GM19328 (cell line): ENCODE data around the gene CALML6.
"Not testable (repeated sequence)": the region's sequence is repeated elsewhere in the genome, so short reads cannot be mapped to it uniquely, and the experiment has no call there.

Experiments
- ATAC-seq: cut with Tn5 transposase; IDR thresholded peaks from one replicate; pipeline ENCODE4 v1.9.1; 2021; ENCODE audit warnings: mild to moderate bottlenecking, moderate library complexity; ENCODE audit not compliant: unreplicated experiment

The CALML6 gene

DNA sequence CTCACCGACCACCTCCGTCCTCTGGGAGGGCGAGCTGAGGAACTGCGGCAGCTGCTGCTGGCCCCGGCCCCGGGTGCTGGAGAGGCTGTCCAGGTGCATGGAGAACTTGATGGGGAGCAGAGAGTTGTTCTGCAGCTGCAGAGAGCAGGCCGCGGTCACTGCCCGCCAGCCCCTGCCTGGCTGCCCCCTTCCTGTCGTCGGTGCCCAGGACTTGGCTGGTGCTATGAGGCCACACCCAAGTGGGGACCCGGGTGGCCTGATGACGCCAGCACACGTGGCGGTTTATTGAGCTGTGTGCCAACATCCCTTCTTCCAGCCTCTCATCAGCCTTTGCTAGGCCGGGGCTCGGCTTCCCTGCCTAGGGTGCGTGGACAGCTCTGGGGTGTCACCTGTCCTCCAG lies 9.3 kb downstream of the CALML6 start:
- no peak for ATAC-seq

- no peak for ATAC-seq
These were observed 9.8 kb downstream of the CALML6 start for GRCh38 chr1:1924849-1925248.

GRCh38 chr1:1925437-1926345 lies 10.6 kb downstream of the CALML6 start:
- no peak for ATAC-seq

- ATAC-seq, result no peak
These were observed 11.3 kb downstream of the CALML6 start for GRCh38 chr1:1926346-1926811.

GRCh38 chr1:1926886-1927660 lies 12.0 kb downstream of the CALML6 start:
- ATAC-seq, result no peak

DNA sequence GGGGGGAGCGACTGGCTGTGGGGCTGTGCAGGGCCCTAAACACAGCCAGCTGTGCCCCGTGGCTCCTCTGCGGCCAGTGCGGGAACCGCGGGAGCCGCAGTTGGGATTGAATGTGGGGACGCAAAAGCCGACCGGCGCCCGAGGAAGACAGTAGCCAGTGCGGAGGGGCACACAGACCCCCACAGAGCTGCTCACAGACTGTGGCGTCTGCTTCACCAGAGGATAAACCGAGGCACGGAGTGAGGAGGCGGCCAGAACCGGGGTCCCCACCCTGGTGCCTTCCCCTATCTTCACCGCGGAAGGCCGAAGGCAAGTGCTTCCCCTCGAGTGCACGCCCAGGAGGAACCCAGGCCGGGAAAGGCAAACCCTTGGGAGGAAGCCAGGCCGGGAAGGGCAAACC lies 12.7 kb downstream of the CALML6 start:
- ATAC-seq, result no peak

- no peak for ATAC-seq
These were observed 13.4 kb downstream of the CALML6 start for GRCh38 chr1:1928231-1929101.

- ATAC-seq, result no peak
These were observed 14.1 kb downstream of the CALML6 start for GRCh38 chr1:1929102-1929638.

- no peak for ATAC-seq
These were observed 14.8 kb downstream of the CALML6 start for GRCh38 chr1:1929639-1930545.

GRCh38 chr1:1934848-1935247 lies 19.8 kb downstream of the CALML6 start:
- ATAC-seq, result not testable (repeated sequence)

DNA sequence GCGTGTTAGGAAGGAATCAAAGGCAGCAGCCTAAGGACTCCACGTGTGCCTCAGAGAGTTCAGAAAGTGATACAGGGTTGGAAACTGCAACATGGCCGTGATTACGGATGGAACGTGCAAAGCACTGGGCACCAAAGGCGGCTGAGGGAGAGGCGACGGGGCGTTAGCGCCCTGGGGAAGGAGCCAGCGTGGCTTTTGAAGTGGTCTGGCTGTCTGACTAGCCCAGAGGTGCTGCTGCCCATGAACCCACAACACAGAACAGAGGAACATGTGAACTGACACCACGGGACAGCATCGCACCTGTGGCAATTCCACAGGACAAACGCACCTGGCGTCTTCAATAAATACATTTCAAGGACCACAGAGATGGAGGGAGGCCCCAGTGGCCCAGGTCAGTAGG lies 22.0 kb downstream of the CALML6 start:
- ATAC-seq, result no peak

DNA sequence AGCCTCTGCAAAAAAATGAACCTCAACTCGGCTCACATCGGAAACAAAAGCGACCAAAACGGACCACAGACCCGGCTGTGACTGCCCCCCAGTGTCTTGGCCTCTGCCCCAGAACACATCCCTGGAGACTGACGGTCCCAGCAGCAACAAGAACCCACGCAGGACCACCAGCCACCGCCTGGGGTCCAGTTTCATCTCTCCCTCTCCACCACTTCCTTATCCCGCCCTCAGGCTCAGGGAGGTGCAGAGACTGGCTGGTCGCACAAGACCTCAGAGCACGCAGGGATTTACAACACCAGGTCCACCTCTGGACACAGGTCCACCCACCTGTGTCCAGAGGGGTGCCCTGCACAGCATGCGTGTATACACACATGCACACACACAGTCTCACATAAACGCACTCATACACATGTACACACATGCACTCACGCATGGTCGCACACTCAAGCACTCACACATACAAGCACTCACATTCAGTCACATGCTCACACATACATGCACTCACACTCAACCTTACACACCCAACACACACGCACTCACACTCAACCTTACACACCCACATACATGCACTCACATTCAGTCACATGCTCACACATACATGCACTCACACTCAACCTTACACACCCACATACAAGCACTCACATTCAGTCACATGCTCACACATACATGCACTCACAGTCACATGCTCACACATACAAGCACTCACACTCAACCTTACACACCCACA lies 22.7 kb downstream of the CALML6 start:
- no peak for ATAC-seq

DNA sequence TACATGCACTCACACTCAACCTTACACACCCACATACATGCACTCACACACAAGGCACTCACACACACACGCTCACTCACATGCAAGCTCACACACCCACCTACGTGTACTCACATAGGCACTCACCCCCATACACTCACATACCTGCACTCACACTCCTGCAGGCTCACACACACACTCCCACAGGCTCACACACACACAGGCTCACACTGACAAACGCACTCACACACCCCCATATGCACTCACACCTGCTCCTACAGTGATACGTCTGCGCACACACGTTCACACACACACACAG lies 23.2 kb downstream of the CALML6 start:
- ATAC-seq, result no peak

DNA sequence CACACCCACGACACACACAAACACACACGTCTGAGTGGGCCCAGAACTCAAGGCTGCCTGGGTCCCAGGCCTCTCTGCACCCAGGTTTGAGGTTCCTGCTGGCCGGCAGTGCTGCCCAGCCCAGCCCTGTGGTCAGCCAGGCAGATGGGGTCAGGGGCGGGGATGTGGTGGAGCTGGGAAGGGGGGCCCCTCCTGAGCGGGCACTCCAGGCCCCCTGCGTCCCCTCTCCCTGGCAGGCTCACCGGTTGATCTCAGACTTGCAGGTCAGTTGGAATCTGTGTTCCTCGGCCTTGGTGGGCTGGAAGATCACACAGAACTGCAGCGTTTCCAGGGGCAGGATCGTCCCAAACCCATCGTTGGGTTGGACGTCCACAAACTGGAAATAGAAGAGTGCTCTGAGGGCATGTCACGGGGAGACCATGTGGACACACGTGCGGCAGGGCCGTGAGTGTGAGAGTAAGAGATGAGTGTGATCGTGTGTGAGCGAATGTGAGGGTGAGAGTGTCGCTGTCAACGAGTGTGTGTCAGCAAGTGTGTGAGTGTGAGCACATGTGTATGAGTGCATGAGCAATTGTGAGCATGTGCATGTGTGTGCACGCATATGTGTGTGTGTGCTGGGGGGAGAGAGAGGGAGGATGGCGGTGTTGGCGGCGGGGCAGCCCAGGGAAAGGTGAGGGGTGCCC lies 23.7 kb downstream of the CALML6 start:
- ATAC-seq, result no peak

GRCh38 chr1:1939296-1940122 lies 24.4 kb downstream of the CALML6 start:
- no peak for ATAC-seq

- ATAC-seq, result no peak
These were observed 25.0 kb downstream of the CALML6 start for GRCh38 chr1:1940123-1940425.

GRCh38 chr1:1941211-1941841 lies 26.3 kb downstream of the CALML6 start:
- ATAC-seq, result no peak
